Measurements from ENCODE around the gene CCDC160.
"Not testable (repeated sequence)": the region's sequence is repeated elsewhere in the genome, so short reads cannot be mapped to it uniquely, and the experiment has no call there.

CCDC160 gene
- 0 reads per million in 2 donors for total RNA-seq

DNA sequence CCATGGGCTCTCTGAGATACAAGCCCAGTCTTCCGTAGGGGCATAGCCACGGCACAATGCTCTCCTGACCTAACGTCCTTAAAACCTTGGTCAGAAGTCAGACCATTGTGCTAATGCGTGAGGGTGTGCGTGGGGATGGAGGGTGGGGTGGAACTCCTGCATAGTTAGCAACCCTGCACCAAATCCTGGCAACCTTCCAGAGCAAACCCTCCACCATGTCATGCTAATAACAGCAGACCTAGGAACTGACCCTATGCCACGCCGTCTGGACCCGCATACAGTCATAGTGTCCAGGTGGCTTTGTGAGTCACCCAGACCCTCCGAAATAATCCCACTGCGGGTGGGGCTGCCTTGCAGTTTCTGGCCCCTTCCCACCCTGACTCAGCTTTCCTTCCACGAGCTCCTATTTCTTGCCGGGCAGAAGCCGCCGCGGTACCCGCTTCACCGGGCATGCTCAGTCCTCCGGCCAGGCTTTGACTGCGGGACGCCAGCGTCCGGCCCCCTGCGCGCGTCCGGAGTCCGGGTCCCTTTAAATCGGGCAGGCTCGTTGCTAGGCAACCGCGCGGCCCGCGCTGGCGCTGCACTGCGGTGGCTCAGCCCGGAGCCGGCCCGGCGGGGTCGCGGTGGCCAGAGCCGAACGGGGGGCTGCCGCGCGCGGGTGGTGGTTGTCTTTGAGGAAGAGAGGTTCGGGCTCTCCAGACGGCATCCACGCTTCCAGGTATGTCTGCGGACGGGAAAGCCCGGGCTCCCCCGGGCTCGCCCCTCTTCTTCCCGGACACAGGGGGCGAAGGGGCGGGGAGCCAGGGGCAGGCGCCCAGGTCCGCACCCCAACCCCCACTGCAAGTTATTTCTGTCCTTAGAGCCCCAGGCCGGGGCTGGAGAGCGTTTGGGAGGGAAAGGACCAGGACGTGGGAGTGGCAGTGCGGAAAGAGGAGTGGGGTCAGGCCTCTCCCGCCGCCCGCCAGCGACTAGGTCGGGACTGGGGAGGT is at the start of gene CCDC160:
Gene CCDC160 (plus strand): TSS at position 557 of the 989 bp plus-strand sequence. CDS start 7,619 bp downstream, outside the sequence.
- DNase-seq: peak; percentile 8

DNA sequence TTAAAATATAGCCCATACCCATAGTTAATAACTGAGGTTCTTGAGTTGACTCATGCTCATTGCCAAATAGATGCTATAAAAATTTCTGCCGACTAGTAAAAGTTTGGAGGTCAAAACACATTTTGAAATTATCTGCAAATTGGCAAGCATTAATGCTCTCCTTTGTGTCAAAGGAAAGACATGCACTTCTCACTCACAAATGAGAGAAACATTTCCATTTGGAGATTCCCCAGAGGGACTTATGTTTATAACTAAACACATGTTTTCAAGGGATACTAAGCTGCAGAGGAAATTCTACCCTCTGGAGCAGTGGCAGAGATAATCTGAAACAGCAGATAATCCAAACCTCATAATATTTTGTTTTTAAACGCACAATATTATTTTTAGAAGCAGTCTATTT is 45.7 kb upstream of the CCDC160 start:
- no peak for DNase-seq

DNA sequence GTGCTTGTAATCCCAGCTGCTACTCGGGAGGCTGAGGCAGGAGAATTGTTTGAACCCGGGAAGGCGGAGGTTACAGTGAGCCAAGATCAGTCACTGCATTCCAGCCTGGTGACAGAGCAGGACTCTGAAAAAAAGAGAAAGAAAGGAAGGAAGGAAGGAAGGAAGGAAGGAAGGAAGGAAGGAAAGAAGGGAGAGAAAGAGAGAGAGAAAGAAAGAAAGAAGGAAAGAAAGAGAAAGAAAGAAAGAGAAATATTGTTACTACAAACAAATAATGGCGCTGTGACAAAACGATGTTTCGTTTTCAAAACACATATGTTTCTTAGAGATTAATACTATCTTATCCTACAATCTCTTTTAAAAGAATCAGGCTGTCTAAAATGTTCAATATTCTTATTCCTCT is 42.1 kb upstream of the CCDC160 start:
- no peak for DNase-seq

DNA sequence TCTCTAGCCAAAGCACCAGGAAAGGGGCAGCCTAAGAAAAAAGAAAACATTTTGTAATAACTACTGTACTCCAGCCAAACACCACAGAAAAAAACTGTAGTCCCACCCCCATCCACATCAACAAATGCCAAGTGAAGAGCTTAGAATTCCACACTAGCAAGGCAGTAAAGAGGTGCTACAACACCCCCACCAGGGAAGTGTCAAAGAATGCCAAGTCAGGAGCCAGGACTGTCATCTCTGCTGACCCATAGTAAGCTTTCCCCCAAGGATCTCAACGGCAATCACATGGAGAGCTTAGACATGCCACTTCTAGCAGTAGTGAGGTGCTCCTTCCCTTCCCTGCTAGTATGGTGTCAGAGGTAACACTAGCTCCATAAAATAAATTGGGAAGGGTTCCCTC is 34.4 kb upstream of the CCDC160 start:
- DNase-seq: no peak

DNA sequence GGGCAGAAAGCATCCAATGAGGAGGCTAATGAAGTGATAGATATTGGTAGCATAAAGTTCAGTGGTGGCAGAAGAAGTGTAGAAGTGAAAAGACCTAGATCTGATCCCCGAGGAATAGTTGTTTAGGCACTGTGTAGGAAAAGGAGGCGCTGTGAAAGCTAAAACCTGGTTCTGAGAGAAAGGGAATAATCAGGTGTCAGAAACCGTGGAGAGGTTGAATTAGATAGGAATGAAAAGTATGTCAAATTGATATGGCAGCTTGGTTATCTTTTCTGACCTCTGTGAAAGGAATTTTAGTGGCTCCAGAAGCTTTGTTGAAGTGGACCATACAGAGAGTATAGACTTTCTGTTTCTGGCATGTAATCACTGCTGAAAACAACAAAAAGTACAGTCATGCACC is 30.8 kb upstream of the CCDC160 start:
- no peak for DNase-seq

DNA sequence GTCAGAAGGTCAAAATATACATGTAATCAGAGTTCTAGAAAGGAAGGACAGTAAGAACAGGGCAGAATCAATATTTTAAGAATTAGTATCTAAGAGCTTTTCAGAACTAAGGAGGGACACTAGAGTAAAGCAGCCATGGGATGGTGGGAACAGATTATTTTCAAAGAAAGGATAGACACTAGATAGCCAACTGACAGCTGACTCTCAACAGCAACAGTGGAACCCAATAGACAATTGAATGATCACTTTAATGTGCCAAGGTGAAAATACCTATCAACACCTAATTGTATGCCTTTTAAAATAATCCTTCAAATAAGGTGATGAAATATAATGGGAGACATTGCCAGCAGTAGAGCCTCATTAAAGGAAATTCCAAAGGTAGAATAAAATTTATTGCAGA is 26.5 kb upstream of the CCDC160 start:
- DNase-seq: no peak

DNA sequence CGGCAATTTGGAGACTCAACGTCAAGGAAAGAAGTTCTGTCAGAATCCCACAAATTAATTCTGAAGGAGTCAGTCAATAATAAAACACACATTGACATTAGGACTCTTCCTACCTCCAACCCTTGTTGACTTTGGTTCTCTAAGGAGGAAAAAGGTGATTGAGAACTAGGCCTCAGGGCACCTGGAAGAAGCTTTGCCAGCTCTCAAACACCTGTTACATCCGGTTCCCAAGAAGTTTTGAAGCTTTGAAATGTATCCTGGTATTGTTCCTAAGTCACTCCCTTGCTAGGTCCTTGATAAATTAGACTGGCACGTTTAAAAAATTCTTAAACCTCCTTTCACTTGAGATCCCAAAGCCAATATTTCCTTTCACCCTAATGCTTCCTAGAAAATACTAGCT is 1.7 kb upstream of the CCDC160 start:
- no peak for DNase-seq

DNA sequence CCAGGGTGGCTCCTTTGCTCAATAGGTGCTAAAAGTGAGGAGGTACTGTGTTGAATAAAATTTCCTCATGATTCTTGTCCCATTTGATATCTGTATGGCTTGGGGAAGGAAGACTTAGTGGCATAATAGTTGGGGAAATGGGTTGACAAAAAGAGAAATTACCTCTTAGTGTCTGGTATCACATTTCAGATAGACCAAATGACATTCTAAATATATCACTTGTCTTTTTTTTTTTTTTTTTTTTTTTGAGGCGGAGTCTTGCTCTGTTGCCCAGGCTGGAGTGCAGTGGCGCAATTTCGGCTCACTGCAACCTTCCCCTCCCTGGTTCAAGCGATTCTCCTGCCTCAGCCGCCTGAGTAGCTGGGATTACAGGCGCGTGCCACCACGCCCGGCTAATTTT is 1.2 kb downstream of the CCDC160 start:
- DNase-seq: not testable (repeated sequence)

DNA sequence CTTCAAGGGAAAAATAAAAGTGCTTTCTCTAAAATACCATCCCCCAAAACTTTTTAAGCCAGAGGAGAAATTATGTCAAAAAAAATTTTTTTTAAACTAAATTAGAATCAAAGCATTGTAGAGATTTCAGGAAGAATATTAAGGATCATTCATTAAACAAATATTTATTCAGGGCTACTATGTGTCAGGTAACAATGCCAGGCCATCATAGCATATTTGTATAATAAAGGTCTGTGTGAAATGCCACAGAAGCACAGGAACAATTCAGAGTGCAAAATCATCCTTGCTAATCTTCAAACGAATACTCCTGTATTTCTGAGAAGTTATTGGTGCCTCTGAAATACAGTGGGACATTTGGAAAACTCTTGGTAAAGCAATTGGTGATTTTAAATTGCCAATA is 2.0 kb downstream of the CCDC160 start:
- no peak for DNase-seq

DNA sequence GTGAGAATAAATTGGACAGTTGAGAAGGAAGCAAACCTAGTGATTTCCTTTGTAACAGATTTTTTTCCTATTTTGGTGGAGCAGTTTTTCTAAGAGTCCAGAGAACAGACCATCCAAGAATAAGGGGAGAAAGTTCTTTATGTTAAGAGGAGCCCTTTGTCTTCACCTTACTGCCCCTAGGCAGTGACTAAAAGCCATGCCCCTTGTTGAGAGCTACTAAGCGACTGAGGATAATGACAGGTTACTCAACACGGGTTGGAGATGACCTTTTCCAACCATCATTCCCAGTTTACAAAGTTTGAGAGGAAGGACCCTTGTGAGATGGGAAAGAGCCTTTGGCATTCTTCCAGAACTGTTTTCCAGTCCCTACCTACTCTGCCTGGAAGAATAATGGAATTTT is 3.2 kb downstream of the CCDC160 start:
- DNase-seq: no peak

DNA sequence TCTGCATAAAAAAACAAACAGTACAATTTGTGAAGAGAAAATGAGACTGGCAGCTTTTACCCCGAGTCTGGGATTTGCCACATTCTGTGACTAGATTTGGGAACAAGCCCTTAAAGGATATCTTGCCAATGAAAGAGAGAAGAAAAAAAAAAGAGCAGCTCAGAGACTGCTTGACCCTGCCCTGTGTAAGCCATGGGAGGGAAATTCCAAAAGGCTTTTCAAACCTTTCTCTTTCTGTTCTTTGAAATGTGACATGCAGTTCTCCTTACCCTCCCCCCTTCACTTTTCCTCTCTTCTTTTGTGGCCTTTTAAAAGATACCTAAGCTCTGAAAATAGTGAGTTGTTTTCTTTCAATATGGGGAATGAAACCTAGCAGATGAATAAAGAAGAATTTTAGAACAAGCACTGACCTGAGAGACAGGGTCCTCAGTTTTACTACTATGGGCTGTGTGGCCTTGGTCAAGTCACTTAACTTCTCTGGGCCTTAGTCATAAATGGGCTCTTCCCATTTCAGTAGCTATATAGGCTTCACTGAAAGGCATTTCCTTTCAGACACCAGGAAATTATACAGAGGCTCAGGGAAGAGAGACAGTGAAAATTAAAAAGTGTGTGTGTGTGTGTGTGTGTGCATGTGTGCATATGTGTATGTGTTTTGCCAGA is 5.1 kb downstream of the CCDC160 start:
- DNase-seq: no peak

DNA sequence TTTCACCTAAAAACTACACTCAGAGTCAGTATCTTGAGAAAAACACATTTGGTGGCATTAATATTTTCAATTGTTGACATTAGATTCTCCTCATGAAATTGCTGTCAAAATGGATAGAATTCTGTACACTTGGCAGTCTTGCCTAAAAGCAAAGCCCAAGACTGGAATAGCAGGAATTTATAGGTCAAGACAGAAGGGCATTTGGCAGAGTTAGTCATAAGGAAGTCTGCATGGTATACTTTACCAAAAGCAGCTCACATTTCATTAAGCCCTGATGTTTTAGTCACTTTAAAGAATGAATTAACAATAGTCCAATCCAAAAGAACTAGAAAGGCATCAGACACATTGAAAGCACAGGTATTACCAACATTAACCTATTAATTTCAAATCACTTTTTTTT is 7.1 kb downstream of the CCDC160 start:
- DNase-seq: no peak

DNA sequence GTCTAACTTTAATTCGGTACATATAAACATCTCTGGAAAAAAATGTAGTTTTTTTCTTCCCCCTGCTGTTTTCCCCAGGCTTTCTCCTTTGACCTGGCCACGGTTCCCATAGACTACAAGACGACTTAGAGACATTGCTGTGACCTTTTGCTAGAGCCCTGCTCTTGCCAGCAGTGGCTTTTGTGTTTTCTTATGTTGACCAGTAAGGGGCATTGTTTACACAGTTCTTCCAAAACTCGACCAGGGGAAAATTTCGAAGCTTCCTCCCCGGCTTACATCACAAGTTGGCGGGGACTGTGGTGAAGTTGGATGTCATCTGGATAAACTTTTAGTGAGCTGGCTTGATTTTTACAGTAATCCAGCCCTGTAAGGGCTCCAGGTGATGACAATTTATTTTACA is 9.3 kb downstream of the CCDC160 start:
- no peak for DNase-seq

DNA sequence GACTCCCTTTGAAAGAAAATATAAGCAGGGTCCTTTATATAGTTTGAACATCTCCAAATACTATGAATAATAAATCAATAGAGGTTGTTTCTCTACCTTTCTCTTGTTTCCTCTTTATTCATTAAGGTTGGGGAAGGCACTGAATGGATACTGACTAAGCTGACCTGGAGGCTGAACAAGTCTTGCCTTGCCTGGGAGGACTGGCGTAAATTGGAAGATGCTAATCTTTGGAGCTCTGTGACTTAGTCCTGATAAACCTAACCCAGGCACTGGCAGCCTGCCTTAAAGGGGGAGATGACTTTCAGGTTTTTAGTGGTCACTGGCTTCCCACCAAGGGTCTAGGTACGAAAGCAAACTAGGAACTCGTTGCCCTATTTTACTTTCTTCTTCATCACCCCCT is 10.5 kb downstream of the CCDC160 start:
- DNase-seq: no peak

DNA sequence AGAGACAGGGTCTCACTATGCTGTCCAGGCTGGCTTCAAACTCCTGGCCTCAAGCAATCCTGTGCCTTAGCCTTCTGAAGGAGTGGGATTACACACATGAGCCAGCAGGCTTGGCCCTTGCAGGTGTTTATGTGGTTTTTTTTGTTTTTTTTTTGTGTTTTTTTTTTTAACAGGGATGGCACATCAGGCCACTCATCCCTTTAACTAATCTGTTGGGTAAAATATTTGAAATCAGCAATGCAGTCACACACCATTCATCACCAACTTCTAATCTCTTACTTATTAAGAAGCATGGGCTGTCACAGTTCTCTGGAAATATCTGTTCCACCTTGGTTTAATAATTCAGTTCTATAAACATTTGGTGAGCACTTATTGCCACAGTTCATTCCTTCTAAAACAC is 12.3 kb downstream of the CCDC160 start:
- no peak for DNase-seq

DNA sequence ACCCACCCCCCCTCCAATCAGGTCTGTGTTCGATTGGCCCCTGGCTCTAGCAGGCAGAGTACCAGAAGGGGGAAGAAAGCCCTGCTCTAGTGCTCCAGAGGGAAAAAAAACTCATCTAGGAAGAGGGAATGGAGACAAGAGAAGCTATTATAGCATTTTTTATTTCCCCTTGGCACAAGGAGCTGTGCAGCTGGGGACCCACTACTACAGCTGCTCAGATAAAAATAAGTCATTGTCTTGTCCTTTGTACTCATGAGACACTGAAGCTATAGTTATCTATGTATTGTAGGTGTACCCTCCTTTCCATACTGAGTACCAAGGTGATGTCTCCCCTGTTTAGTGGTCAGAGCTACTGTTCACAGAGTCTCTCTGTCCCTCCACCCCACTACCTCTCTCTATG is 14.3 kb downstream of the CCDC160 start:
- no peak for DNase-seq

DNA sequence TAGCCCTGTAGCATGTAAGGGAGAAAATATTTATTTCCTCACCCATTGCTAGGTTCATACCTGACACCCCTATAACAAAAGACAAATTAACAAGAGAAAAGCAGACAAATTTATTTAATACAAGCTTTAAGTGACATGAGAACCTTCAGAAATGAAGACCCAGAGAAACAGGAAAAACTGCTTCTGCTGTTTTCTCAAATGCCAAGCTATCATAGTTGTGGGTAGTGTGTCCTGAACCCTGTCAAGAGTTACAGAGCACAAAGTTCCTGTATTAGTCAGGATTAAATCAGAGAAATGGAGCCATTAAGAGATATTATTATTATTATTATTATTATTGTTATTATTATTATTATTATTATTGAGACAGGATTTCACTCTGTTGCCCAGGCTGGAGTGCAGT is 17.5 kb downstream of the CCDC160 start:
- no peak for DNase-seq

DNA sequence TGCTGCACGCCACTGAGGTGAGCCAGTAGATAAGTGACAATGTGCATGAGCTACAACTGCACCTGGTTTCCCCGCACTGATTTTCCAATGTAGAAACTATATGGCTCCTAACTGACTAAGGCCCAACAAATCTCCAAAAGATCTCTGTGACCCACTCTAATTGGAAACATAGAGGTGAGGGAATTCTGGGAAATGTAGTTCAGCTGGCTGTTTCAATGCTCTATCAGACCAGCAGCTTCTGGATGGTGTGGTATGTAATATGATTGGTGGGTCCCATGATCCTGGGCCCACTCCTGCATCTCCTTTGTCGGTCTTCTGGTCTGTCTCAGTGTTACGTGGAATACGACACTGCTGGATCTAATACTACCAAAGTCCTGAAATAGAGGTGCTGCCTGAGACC is 18.6 kb downstream of the CCDC160 start:
- DNase-seq: no peak

DNA sequence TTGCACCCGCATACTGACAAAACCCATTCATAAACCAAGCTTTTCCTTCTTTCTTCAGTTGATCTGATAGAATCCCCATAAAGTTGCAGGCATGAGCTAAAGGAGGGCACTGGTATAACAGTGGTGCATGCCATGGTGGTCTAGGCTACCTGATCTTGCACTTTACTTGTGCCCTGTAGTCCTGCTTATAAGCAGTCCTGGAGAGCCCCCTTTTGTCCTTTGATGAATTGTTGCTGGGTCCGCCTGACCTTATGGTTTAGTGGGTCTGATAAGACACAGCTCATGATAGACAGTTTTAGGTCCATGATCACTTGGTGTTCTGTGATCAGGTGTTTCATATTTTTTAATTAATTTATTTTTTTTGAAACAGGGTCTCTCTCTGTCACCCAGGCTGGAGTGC is 19.7 kb downstream of the CCDC160 start:
- DNase-seq: no peak

DNA sequence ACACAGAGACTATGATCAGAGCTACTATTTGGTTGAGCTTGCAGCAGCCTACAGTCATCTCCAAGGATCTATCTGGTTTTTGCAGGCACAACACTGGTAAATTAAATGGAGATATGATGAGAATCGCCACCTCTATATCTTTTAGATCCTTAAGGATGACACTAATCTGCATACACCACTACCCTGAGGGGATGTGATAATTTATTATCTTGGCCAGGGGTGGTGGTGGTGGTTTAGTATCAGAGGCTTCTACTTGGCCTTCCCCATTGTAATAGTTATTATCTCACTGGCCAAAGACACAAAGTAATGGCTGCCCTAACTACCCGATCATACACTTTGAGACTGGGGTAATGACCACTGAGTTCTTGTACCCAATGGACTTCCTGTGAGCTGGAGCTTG is 21.2 kb downstream of the CCDC160 start:
- DNase-seq: no peak

DNA sequence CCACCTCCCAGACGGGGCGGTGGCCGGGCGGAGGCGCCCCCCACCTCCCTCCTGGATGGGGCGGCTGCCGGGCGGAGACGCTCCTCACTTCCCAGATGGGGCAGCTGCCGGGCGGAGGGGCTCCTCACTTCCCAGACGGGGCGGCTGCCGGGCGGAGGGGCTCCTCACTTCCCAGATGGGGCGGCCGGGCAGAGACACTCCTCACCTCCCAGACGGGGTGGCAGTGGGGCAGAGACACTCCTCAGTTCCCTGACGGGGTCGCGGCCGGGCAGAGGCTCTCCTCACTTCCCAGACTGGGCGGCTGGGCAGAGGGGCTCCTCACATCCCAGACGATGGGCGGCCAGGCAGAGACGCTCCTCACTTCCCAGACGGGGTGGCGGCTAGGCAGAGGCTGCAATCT is 49.0 kb downstream of the CCDC160 start:
- not testable (repeated sequence) for DNase-seq

DNA sequence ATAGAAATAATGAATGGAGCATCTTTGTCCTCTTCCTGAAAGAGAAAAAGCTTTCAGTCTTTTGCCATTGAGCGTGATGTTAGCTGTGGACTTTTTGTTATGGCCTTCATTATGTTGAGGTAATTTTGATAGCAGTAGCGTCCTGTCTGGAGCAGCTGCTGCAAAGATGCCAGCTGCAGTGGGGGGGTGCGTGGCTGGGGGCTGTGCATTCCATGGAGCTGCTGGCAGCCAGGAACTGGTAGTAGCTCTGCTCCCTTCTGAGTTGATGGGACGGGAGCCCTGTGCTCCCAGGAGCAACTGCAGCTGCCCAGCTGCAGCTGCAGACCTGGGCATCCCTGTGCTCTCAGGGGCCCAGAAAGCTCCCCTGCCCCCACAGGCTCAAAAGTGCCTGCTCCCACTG is 50.4 kb downstream of the CCDC160 start:
- no peak for DNase-seq

DNA sequence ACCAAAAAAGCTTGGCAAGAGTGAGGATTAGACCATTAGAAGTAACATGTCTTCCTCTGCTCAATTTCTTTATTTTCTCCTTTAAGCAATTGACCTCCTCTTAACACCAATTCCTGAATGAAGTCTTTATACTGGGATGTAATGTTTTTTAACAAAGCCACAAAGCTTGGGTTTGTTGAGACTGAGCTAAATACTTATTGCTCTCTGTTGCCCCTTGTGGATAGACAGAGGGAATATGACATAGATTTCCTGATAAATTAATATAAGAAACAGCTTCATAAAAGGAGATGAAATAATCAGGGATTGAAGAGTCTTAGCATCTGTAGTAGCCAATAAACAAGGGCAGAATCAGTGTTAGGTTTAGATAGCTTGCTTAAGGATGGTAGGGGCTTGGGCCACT is 57.6 kb downstream of the CCDC160 start:
- no peak for DNase-seq

Data from activated gamma-delta T cell (primary cell).